K562 (cell line): ENCODE results near the gene UNC13C. TPM values are rescaled to one million over a fixed set of nuclear protein-coding genes. Genes with fewer than 3 reads are reported as not detected.

Source experiments
- ATAC-seq: fragments of 200-7000 bp; cut with Tn5 transposase; 3 replicates; pipeline ENCODE4 v1.9.1; 2020; ENCODE audit warnings: moderate library complexity
- BruUV-seq: library from RNA; stranded (reverse); fragments of 400-500 nt; replicated peaks from 2 replicates; lab custom pipeline; 2021; lab: Mats Ljungman, UMichigan
- CTCF ChIA-PET: fragments of 300-600 bp; formaldehyde crosslinking; extraction: SDS; loops from one replicate; lab custom pipeline; 2021; ENCODE audit warnings: low intra/inter-chr PET ratio; lab: Yijun Ruan, JAX
- POLR2A ChIA-PET: fragments of 300-600, 350-650 bp; sonication (Branson Sonifier 250); formaldehyde crosslinking; extraction: SDS; loops from one replicate; lab custom pipeline; 2021; ENCODE audit warnings: antibody characterized with exemption, inconsistent platforms; lab: Yijun Ruan, JAX
- DNase-seq, 4 experiments: peaks; one replicate each; pipeline versions ENCODE4 v3.0.0 to v3.0.0-alpha.2; 2011 to 2018; ENCODE audit warnings: low spot score in 3 of 4, mixed read lengths in 3 of 4; ENCODE audit errors: extremely low read depth in 1 of 4
- FAIRE-seq: peaks from 2 replicates; lab custom pipeline; 2011; peaks lifted over from hg19 to GRCh38; lab: Jason Lieb, UNC
- H2AFZ ChIP-seq: 2 replicates; pipeline ENCODE4 v1.6.0; 2011; ENCODE audit warnings: low read depth, low read length, control low read depth, inconsistent platforms
- H3K27ac ChIP-seq: fragments of 200-600 bp; 3 replicates; pipeline ENCODE4 v1.8.0; 2011; ENCODE audit warnings: low read depth, mild to moderate bottlenecking, control low read depth, inconsistent platforms, low read length, moderate library complexity, mixed read lengths; ENCODE audit errors: extremely low read depth
- H3K27me3 ChIP-seq, 2 experiments: fragments of 300-600 bp in 1 of 2; 2 replicates in 1 of 2; 3 replicates in 1 of 2; pipeline versions ENCODE4 v1.6.0 to v1.8.0; 2011; ENCODE audit warnings: inconsistent platforms in 2 of 2, low read length in 2 of 2, mild to moderate bottlenecking in 1 of 2, mixed read lengths in 1 of 2, moderate library complexity in 1 of 2; ENCODE audit not compliant: control insufficient read depth in 2 of 2, insufficient read depth in 2 of 2
- H3K36me3 ChIP-seq: fragments of 300-600 bp; 3 replicates; pipeline ENCODE4 v1.8.0; 2011; ENCODE audit warnings: mild to moderate bottlenecking, low read length, inconsistent platforms; ENCODE audit not compliant: control insufficient read depth, insufficient read depth
- H3K4me1 ChIP-seq, 2 experiments: fragments of 200-600 bp in 1 of 2; replicated peaks in 1 of 2; 2 replicates in 1 of 2; 3 replicates in 1 of 2; pipeline versions ENCODE4 v1.5.1 to v1.8.0; 2011; ENCODE audit warnings: inconsistent platforms in 2 of 2, low read length in 2 of 2, mild to moderate bottlenecking in 1 of 2, mixed read lengths in 1 of 2, moderate library complexity in 1 of 2; ENCODE audit not compliant: control insufficient read depth in 2 of 2, insufficient read depth in 2 of 2
- H3K4me2 ChIP-seq: 2 replicates; pipeline ENCODE4 v1.6.1; 2011; ENCODE audit warnings: low read length, control low read depth, inconsistent platforms, mixed read lengths; ENCODE audit not compliant: insufficient read depth
- H3K4me3 ChIP-seq: fragments of 200-600 bp; sonication (generic), shearing (Covaris generic); 2 replicates; pipeline ENCODE4 v1.5.1; 2016; ENCODE audit warnings: control low read depth, inconsistent platforms
- H3K79me2 ChIP-seq: fragments of 200-600 bp; 3 replicates; pipeline ENCODE4 v1.8.0; 2011; ENCODE audit warnings: low read length, inconsistent platforms; ENCODE audit not compliant: control insufficient read depth, insufficient read depth
- H3K9ac ChIP-seq, 2 experiments: 2 replicates each; pipeline versions ENCODE4 v1.6.0 to v1.6.1; 2011; ENCODE audit warnings: low read depth in 2 of 2, low read length in 2 of 2, control low read depth in 1 of 2, inconsistent platforms in 1 of 2, mild to moderate bottlenecking in 1 of 2, mixed read lengths in 1 of 2; ENCODE audit not compliant: insufficient read depth in 1 of 2
- H3K9me1 ChIP-seq: one replicate; pipeline ENCODE4 v1.6.0; 2011; ENCODE audit warnings: inconsistent platforms, mild to moderate bottlenecking, low read length, moderate library complexity; ENCODE audit not compliant: control insufficient read depth, insufficient read depth
- H3K9me3 ChIP-seq: replicated peaks from 2 replicates; pipeline ENCODE4 v1.5.1; 2011; ENCODE audit warnings: low read depth, low read length, inconsistent platforms; ENCODE audit not compliant: control insufficient read depth, insufficient read depth
- H4K20me1 ChIP-seq: replicated peaks from 2 replicates; pipeline ENCODE4 v1.6.1; 2011; ENCODE audit warnings: low read length, inconsistent platforms, mixed read lengths; ENCODE audit not compliant: control insufficient read depth, insufficient read depth
- BRCA1 ChIP-seq, 2 experiments: fragments of 450-650 bp in 1 of 2; sonication (generic) in 1 of 2; formaldehyde crosslinking in 1 of 2; IDR thresholded peaks; 2 replicates each; pipeline versions ENCODE4 v1.5.0 to v1.6.1; 2017 to 2020; ENCODE audit warnings: mild to moderate bottlenecking in 1 of 2, missing genetic modification reagents in 1 of 2
- CBX2 ChIP-seq: fragments of 200-600 bp; sonication (generic); IDR thresholded peaks from one replicate; pipeline ENCODE4 v1.6.1; 2012; ENCODE audit warnings: mild to moderate bottlenecking, low read length, inconsistent platforms; ENCODE audit not compliant: insufficient read depth, poor library complexity, severe bottlenecking
- EGR1 ChIP-seq: fragments of 450-650 bp; conservative IDR thresholded peaks from 2 replicates; pipeline ENCODE4 v1.6.1; 2017; ENCODE audit warnings: mild to moderate bottlenecking
- ELF1 ChIP-seq: fragments of 200-800 bp; sonication (Bioruptor generic); IDR thresholded peaks from 2 replicates; pipeline ENCODE4 v1.6.1; 2016; ENCODE audit warnings: missing genetic modification characterization, missing compliant biosample characterization
- ETS2 ChIP-seq: IDR thresholded peaks from 2 replicates; pipeline ENCODE4 v1.6.1; 2016; ENCODE audit warnings: borderline replicate concordance, missing genetic modification characterization, mild to moderate bottlenecking, moderate library complexity, missing compliant biosample characterization; ENCODE audit not compliant: poor library complexity, severe bottlenecking
- EWSR1 ChIP-seq: fragments of 450-650 bp; IDR thresholded peaks from 2 replicates; pipeline ENCODE4 v1.6.1; 2018; ENCODE audit warnings: borderline replicate concordance, mild to moderate bottlenecking, low read depth, moderate library complexity; ENCODE audit not compliant: partially characterized antibody
- MCM2 ChIP-seq: fragments of 450-650 bp; IDR thresholded peaks from 2 replicates; pipeline ENCODE4 v1.6.1; 2017; ENCODE audit warnings: low read depth, mild to moderate bottlenecking
- MTA1 ChIP-seq: fragments of 450-650 bp; IDR thresholded peaks from 2 replicates; pipeline ENCODE4 v1.6.1; 2017; ENCODE audit warnings: borderline replicate concordance
- POLR3A ChIP-seq: IDR thresholded peaks from 2 replicates; pipeline ENCODE4 v1.6.1; 2011; ENCODE audit warnings: borderline replicate concordance, mild to moderate bottlenecking, moderate library complexity; ENCODE audit not compliant: insufficient read length, insufficient read depth; ENCODE audit errors: extremely low read depth
- SUPT5H ChIP-seq: fragments of 450-650 bp; IDR thresholded peaks from 2 replicates; pipeline ENCODE4 v1.6.1; 2016
- TBP ChIP-seq: optimal IDR thresholded peaks from 2 replicates; pipeline ENCODE3; 2011; ENCODE audit warnings: low read depth, low read length, improper control_type of control experiment
- XRCC4 ChIP-seq: IDR thresholded peaks from one replicate; pipeline ENCODE4 v1.6.1; 2011; ENCODE audit not compliant: insufficient read depth, insufficient read length; ENCODE audit errors: extremely low read depth
- ZNF212 ChIP-seq: fragments of 450-650 bp; formaldehyde crosslinking; IDR thresholded peaks from 2 replicates; pipeline ENCODE4 v1.4.0; 2020; ENCODE audit warnings: mild to moderate bottlenecking
- ZNF507 ChIP-seq: conservative IDR thresholded peaks from 2 replicates; pipeline ENCODE4 v1.6.1; 2017; ENCODE audit warnings: missing genetic modification characterization, missing compliant biosample characterization
- ZNF586 ChIP-seq: fragments of 450-650 bp; formaldehyde crosslinking; conservative IDR thresholded peaks from 2 replicates; pipeline ENCODE4 v1.4.0; 2020; ENCODE audit warnings: mild to moderate bottlenecking, moderate library complexity
- ZNF764 ChIP-seq: fragments of 250-450 bp; sonication (Bioruptor Pico); IDR thresholded peaks from 2 replicates; pipeline ENCODE4 v1.4.0; 2020; ENCODE audit warnings: low read depth, mild to moderate bottlenecking, moderate library complexity
- ZSCAN29 ChIP-seq: fragments of 450-650 bp; IDR thresholded peaks from 2 replicates; pipeline ENCODE4 v1.6.1; 2017
- WGBS: fragments of 100-300 bp; shearing (Covaris generic); methylation state at CpG from one replicate; pipeline ENCODE4 v1.1.6; 2016; ENCODE audit warnings: low coverage, mixed read lengths; ENCODE audit not compliant: insufficient coverage; ENCODE audit errors: missing lambda C conversion rate; 5-methylcytosine and 5-hydroxymethylcytosine counted together
- in situ Hi-C: fragments of 300-500 bp; cut with MboI; formaldehyde crosslinking; loops from 4 replicates; pipeline ENCODE4 v1.15.0; 2018; ENCODE audit warnings: inconsistent platforms, mixed read lengths
- intact Hi-C: fragments of 100-400 bp; cut with micrococcal nuclease; formaldehyde crosslinking; loops from 2 replicates; pipeline ENCODE4 v1.14.2; 2022
- polyA plus RNA-seq, 8 experiments: library from polyadenylated mRNA; depleted of rRNA in 4 of 8; stranded (reverse) in 5 of 8; unstranded in 3 of 8; fragments of >200 nt; fragmentation: Nextera tagmentation in 2 of 8; fragmentation: Illumina TruSeq in 1 of 8; extraction: Ambion mirVana in 2 of 8; extraction: Trizol in 1 of 8; gene quantifications; 2 replicates each; pipeline versions ENCODE4 v1.2.1 to v1.2.3, GENCODE V29; 2011 to 2014; ENCODE audit warnings: inconsistent platforms in 1 of 8, missing spikeins in 1 of 8
- total RNA-seq, 7 experiments: library from RNA; depleted of rRNA in 6 of 7; stranded (reverse); fragments of >200 nt in 6 of 7; fragmentation: Illumina TruSeq in 2 of 7; extraction: Trizol in 2 of 7; gene quantifications; 2 replicates each; pipeline versions ENCODE4 v1.2.1 to v1.2.3, GENCODE V29; 2011 to 2021; ENCODE audit warnings: low replicate concordance in 1 of 7
- TF ChIP-seq, protein P1 (sequence below): sonication (generic); formaldehyde crosslinking; IDR thresholded peaks from 2 replicates; pipeline ENCODE4 v1.8.1; 2022; ENCODE audit warnings: missing genetic modification reagents

Gene UNC13C
- total and polyA plus RNA-seq, 9 of the 15 experiments (the other 6 are each of a cell fraction or from before 2014, with no cell fraction given), result not detected

DNA sequence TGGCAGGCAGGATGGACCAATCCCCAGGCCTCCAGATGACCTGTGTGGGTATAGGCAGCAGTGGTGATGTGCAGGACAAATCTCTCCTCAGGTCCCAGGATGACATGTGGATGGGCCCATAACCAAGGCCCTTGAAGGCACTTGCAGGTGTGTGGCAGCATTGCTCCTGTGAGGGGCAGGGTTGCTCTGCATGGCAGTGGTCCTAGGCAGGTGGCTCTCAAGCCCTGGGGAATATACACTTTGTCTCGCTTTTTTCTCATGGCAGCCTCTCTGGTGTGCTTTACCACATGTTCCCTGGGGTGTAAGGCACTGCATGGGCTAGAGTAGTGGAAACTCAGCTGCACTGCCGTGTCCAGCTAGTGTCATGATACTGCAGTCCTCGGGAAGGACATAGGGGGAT is 503.6 kb downstream of the UNC13C start (continued):
- TF ChIP-seq ETS2 (no peak), TBP (no peak), CBX2 (no peak), MTA1 (no peak), ZNF212 (CRISPR knock-in tag) (no peak), EGR1 (no peak), ZNF764 (CRISPR knock-in tag) (no peak), MCM2 (no peak)
- TF ChIP-seq, all 486 proteins: peak for 0

- ATAC-seq (no peak), FAIRE-seq (no peak), DNase-seq (no peak)
- POLR2A ChIA-PET, result interaction anchor here (0.5 kb wide), 1 partner anchor 15 kb away, joined by 3 read pairs; no protein-coding TSS in a partner anchor
- TF ChIP-seq EWSR1 (no peak), ZNF507 (no peak), SUPT5H (no peak), ELF1 (tag) (no peak), ZSCAN29 (no peak), POLR3A (no peak), ZNF586 (CRISPR knock-in tag) (no peak), BRCA1 (IDR thresholded peaks at IDR 0.05) (no peak), BRCA1 (CRISPR knock-in tag; IDR thresholded peaks at IDR 0.05) (no peak), XRCC4 (no peak)
- TF ChIP-seq, protein P1, sequence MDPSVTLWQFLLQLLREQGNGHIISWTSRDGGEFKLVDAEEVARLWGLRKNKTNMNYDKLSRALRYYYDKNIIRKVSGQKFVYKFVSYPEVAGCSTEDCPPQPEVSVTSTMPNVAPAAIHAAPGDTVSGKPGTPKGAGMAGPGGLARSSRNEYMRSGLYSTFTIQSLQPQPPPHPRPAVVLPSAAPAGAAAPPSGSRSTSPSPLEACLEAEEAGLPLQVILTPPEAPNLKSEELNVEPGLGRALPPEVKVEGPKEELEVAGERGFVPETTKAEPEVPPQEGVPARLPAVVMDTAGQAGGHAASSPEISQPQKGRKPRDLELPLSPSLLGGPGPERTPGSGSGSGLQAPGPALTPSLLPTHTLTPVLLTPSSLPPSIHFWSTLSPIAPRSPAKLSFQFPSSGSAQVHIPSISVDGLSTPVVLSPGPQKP, result no peak
- no peaks in the 10 kb centered on the region for H3K27me3 ChIP-seq
- WGBS, result 0% methylated on average over 5 of the region's 5 CpGs
- H2AFZ ChIP-seq, result no peak overlapping the region
- no peak overlapping the region for H3K4me3 ChIP-seq
- no peaks in the 10 kb centered on the region for H3K4me1 ChIP-seq
- in situ Hi-C loops (no loop called here), intact Hi-C loops (no loop called here)
- no peaks in the 10 kb centered on the region for H3K36me3 ChIP-seq
- no peak overlapping the region for H3K4me2 ChIP-seq
- H3K27ac ChIP-seq, result no peak overlapping the region
- no peak overlapping the region for H3K9ac ChIP-seq
- H3K79me2 ChIP-seq, result no peaks in the 10 kb centered on the region
- H3K9me3 ChIP-seq, result peaks cover 2% of the 10 kb centered on the region; the same call in 1 of the 2 replicates
- BruUV-seq, result no TSS peak
- CTCF ChIA-PET, result no interaction called here
- H4K20me1 ChIP-seq, result no peaks in the 10 kb centered on the region
- no peaks in the 10 kb centered on the region for H3K9me1 ChIP-seq
Observed at GRCh38 chr15:54482251-54482650, 504.0 kb downstream of the UNC13C start.
